ENCODE results near the gene ABCC9.

Gene ABCC9

GRCh38 chr12:21888276-21888863, 52.9 kb downstream of the ABCC9 start:
- H2AK5ac ChIP-seq (ENCODE audit: low read length): no peak overlapping the region
- no peak overlapping the region for H3K18ac ChIP-seq (ENCODE audit: low read length)
- no peak overlapping the region for H3K14ac ChIP-seq (ENCODE audit: low read length)
- no peak overlapping the region for H3K4me3 ChIP-seq (ENCODE audit: low read depth, low read length)
- no peak overlapping the region for H3K4ac ChIP-seq (ENCODE audit: low read depth, low read length)
- no peak overlapping the region for H3K23ac ChIP-seq (ENCODE audit: low read length)
- H4K91ac ChIP-seq (ENCODE audit: low read depth, low read length): no peak overlapping the region
- H3K36me3 ChIP-seq (ENCODE audit: control insufficient read depth in 1 of 2, insufficient read depth in 2 of 2, low read length in 2 of 2): no peaks in the 10 kb centered on the region
- H3K79me2 ChIP-seq (ENCODE audit: control insufficient read depth, insufficient read depth, low read length, poor library complexity): no peaks in the 10 kb centered on the region
- no peak overlapping the region for H3K4me2 ChIP-seq (ENCODE audit: low read length)
- H2BK120ac ChIP-seq (ENCODE audit: insufficient read depth, low read length, poor library complexity): no peak overlapping the region
- no peak overlapping the region for H3K27ac ChIP-seq (ENCODE audit: low read depth, low read length)
- H3K79me1 ChIP-seq (ENCODE audit: low read length): no peaks in the 10 kb centered on the region
- no peak overlapping the region for H3K9ac ChIP-seq (ENCODE audit: low read length)
- no peak overlapping the region for H2BK12ac ChIP-seq (ENCODE audit: low read length)
- H3K4me1 ChIP-seq (ENCODE audit: control insufficient read depth in 1 of 2, insufficient read depth in 2 of 2, low read length in 2 of 2): no peaks in the 10 kb centered on the region
- no peak overlapping the region for H4K8ac ChIP-seq (ENCODE audit: low read depth, low read length)
- no CpG with 5 or more reads among the region's 2 CpGs for WGBS (ENCODE audit: extremely low coverage, insufficient coverage, insufficient read length)
- DNase-seq: no peak
- no peaks in the 10 kb centered on the region for H3K27me3 ChIP-seq (ENCODE audit: insufficient read depth, low read length)
- H2AFZ ChIP-seq (ENCODE audit: insufficient read depth, low read length, poor library complexity): no peak overlapping the region
- no peak overlapping the region for H2BK5ac ChIP-seq (ENCODE audit: low read depth, low read length, poor library complexity)
- H4K12ac ChIP-seq (ENCODE audit: low read depth, low read length): no peak overlapping the region
- no peaks in the 10 kb centered on the region for H3K9me3 ChIP-seq (ENCODE audit: insufficient read depth, low read depth, low read length)

GRCh38 chr12:21884936-21885335, 56.3 kb downstream of the ABCC9 start:
- no peak overlapping the region for H3K23ac ChIP-seq (ENCODE audit: low read length)
- no peak overlapping the region for H3K4me3 ChIP-seq (ENCODE audit: low read depth, low read length)
- DNase-seq: no peak
- H4K12ac ChIP-seq (ENCODE audit: low read depth, low read length): no peak overlapping the region
- H2BK12ac ChIP-seq (ENCODE audit: low read length): no peak overlapping the region
- no peaks in the 10 kb centered on the region for H3K79me1 ChIP-seq (ENCODE audit: low read length)
- H2AFZ ChIP-seq (ENCODE audit: insufficient read depth, low read length, poor library complexity): no peak overlapping the region
- H4K8ac ChIP-seq (ENCODE audit: low read depth, low read length): no peak overlapping the region
- H3K4me1 ChIP-seq (ENCODE audit: control insufficient read depth in 1 of 2, insufficient read depth in 2 of 2, low read length in 2 of 2): no peaks in the 10 kb centered on the region
- H4K91ac ChIP-seq (ENCODE audit: low read depth, low read length): no peak overlapping the region
- H3K14ac ChIP-seq (ENCODE audit: low read length): no peak overlapping the region
- WGBS (ENCODE audit: extremely low coverage, insufficient coverage, insufficient read length): no CpG with 5 or more reads among the region's 1 CpG
- H2BK5ac ChIP-seq (ENCODE audit: low read depth, low read length, poor library complexity): no peak overlapping the region
- H3K36me3 ChIP-seq (ENCODE audit: control insufficient read depth in 1 of 2, insufficient read depth in 2 of 2, low read length in 2 of 2): no peaks in the 10 kb centered on the region
- no peaks in the 10 kb centered on the region for H3K79me2 ChIP-seq (ENCODE audit: control insufficient read depth, insufficient read depth, low read length, poor library complexity)
- no peak overlapping the region for H3K18ac ChIP-seq (ENCODE audit: low read length)
- H2AK5ac ChIP-seq (ENCODE audit: low read length): no peak overlapping the region
- H3K27ac ChIP-seq (ENCODE audit: low read depth, low read length): no peak overlapping the region
- H3K9ac ChIP-seq (ENCODE audit: low read length): no peak overlapping the region
- H3K27me3 ChIP-seq (ENCODE audit: insufficient read depth, low read length): no peaks in the 10 kb centered on the region
- no peak overlapping the region for H3K4ac ChIP-seq (ENCODE audit: low read depth, low read length)
- H3K9me3 ChIP-seq (ENCODE audit: insufficient read depth, low read depth, low read length): no peaks in the 10 kb centered on the region
- H2BK120ac ChIP-seq (ENCODE audit: insufficient read depth, low read length, poor library complexity): no peak overlapping the region
- no peak overlapping the region for H3K4me2 ChIP-seq (ENCODE audit: low read length)

DNA sequence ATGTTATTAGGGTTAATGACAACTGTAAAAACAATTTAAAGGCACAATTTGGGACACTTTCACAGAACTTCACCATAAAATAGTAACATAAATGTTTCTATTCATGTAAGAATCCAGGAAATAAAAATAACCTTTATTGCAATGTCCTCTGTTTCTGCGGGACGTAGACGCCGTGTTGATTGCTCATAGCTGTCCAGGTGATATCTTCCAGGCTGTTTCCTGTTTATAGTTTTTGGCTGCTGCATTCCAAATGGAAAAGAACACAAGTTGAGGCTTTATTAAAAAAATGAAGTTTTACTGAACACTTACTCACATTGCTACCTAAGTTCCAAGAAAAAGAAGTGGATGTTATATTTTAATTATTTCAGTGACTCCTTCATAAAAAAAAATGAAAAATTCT, 58.6 kb downstream of the ABCC9 start:
- no peak overlapping the region for H3K18ac ChIP-seq (ENCODE audit: low read length)
- no peak overlapping the region for H3K9ac ChIP-seq (ENCODE audit: low read length)
- H2BK12ac ChIP-seq (ENCODE audit: low read length): no peak overlapping the region
- no peaks in the 10 kb centered on the region for H3K9me3 ChIP-seq (ENCODE audit: insufficient read depth, low read depth, low read length)
- H3K79me2 ChIP-seq (ENCODE audit: control insufficient read depth, insufficient read depth, low read length, poor library complexity): no peaks in the 10 kb centered on the region
- no peaks in the 10 kb centered on the region for H3K27me3 ChIP-seq (ENCODE audit: insufficient read depth, low read length)
- no peak overlapping the region for H4K91ac ChIP-seq (ENCODE audit: low read depth, low read length)
- H3K23ac ChIP-seq (ENCODE audit: low read length): no peak overlapping the region
- H2BK120ac ChIP-seq (ENCODE audit: insufficient read depth, low read length, poor library complexity): no peak overlapping the region
- no peak overlapping the region for H2BK5ac ChIP-seq (ENCODE audit: low read depth, low read length, poor library complexity)
- no peak overlapping the region for H3K14ac ChIP-seq (ENCODE audit: low read length)
- H3K36me3 ChIP-seq (ENCODE audit: control insufficient read depth in 1 of 2, insufficient read depth in 2 of 2, low read length in 2 of 2): no peaks in the 10 kb centered on the region
- WGBS (ENCODE audit: extremely low coverage, insufficient coverage, insufficient read length): no CpG with 5 or more reads among the region's 4 CpGs
- H3K4ac ChIP-seq (ENCODE audit: low read depth, low read length): no peak overlapping the region
- H2AK5ac ChIP-seq (ENCODE audit: low read length): no peak overlapping the region
- no peak overlapping the region for H3K4me3 ChIP-seq (ENCODE audit: low read depth, low read length)
- no peak overlapping the region for H4K8ac ChIP-seq (ENCODE audit: low read depth, low read length)
- no peak for DNase-seq
- H2AFZ ChIP-seq (ENCODE audit: insufficient read depth, low read length, poor library complexity): no peak overlapping the region
- H3K27ac ChIP-seq (ENCODE audit: low read depth, low read length): no peak overlapping the region
- H4K12ac ChIP-seq (ENCODE audit: low read depth, low read length): no peak overlapping the region
- no peaks in the 10 kb centered on the region for H3K4me1 ChIP-seq (ENCODE audit: control insufficient read depth in 1 of 2, insufficient read depth in 2 of 2, low read length in 2 of 2)
- no peaks in the 10 kb centered on the region for H3K79me1 ChIP-seq (ENCODE audit: low read length)
- no peak overlapping the region for H3K4me2 ChIP-seq (ENCODE audit: low read length)

DNA sequence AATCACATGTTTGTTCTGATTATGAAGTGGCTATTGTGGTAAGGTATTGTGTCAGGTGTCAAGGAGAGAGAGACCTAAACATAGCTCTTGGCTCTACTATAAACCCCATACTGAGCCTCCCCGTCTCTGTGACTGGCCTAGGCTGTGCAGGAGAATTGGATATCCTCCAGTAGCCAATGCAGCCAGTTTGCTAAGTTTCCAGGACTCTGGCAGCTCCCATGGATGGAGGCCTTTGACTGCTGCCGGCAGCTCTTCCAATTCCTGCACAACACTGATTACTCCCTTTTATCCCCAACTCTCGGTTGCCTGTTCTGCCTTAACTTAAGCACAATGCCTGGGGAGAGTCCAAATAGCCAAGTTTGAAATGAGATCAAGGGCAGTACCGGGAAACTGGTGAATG, 59.3 kb downstream of the ABCC9 start:
- no peak overlapping the region for H3K4me3 ChIP-seq (ENCODE audit: low read depth, low read length)
- no peak overlapping the region for H4K12ac ChIP-seq (ENCODE audit: low read depth, low read length)
- no peaks in the 10 kb centered on the region for H3K4me1 ChIP-seq (ENCODE audit: control insufficient read depth in 1 of 2, insufficient read depth in 2 of 2, low read length in 2 of 2)
- H3K27me3 ChIP-seq (ENCODE audit: insufficient read depth, low read length): no peaks in the 10 kb centered on the region
- no peaks in the 10 kb centered on the region for H3K79me2 ChIP-seq (ENCODE audit: control insufficient read depth, insufficient read depth, low read length, poor library complexity)
- no peaks in the 10 kb centered on the region for H3K79me1 ChIP-seq (ENCODE audit: low read length)
- no peak for DNase-seq
- H2BK120ac ChIP-seq (ENCODE audit: insufficient read depth, low read length, poor library complexity): no peak overlapping the region
- H2BK12ac ChIP-seq (ENCODE audit: low read length): no peak overlapping the region
- no peaks in the 10 kb centered on the region for H3K36me3 ChIP-seq (ENCODE audit: control insufficient read depth in 1 of 2, insufficient read depth in 2 of 2, low read length in 2 of 2)
- no peak overlapping the region for H4K8ac ChIP-seq (ENCODE audit: low read depth, low read length)
- H3K4ac ChIP-seq (ENCODE audit: low read depth, low read length): no peak overlapping the region
- no peak overlapping the region for H2AK5ac ChIP-seq (ENCODE audit: low read length)
- no peak overlapping the region for H3K9ac ChIP-seq (ENCODE audit: low read length)
- no peak overlapping the region for H3K4me2 ChIP-seq (ENCODE audit: low read length)
- H2AFZ ChIP-seq (ENCODE audit: insufficient read depth, low read length, poor library complexity): no peak overlapping the region
- no CpG with 5 or more reads among the region's 4 CpGs for WGBS (ENCODE audit: extremely low coverage, insufficient coverage, insufficient read length)
- no peak overlapping the region for H4K91ac ChIP-seq (ENCODE audit: low read depth, low read length)
- no peak overlapping the region for H3K27ac ChIP-seq (ENCODE audit: low read depth, low read length)
- no peak overlapping the region for H3K23ac ChIP-seq (ENCODE audit: low read length)
- H2BK5ac ChIP-seq (ENCODE audit: low read depth, low read length, poor library complexity): no peak overlapping the region
- no peaks in the 10 kb centered on the region for H3K9me3 ChIP-seq (ENCODE audit: insufficient read depth, low read depth, low read length)
- no peak overlapping the region for H3K14ac ChIP-seq (ENCODE audit: low read length)
- no peak overlapping the region for H3K18ac ChIP-seq (ENCODE audit: low read length)
